Endothelial cell of umbilical vein (primary cell): ENCODE results near the gene USP12. TPM values are rescaled to one million over a fixed set of nuclear protein-coding genes. Genes with fewer than 3 reads are reported as not detected.

ENCODE experiments used
- BruUV-seq: library from RNA; stranded (reverse); fragments of 400-500 nt; replicated peaks from 2 replicates; lab custom pipeline; 2021; lab: Mats Ljungman, UMichigan
- CTCF ChIA-PET: fragments of 300-600, 350-600 bp; sonication (Branson Sonifier 250); formaldehyde crosslinking; loops from one replicate; lab custom pipeline; 2021; ENCODE audit warnings: antibody characterized with exemption, inconsistent platforms; lab: Charles Lee
- POLR2A ChIA-PET: fragments of 300-600, 350-600 bp; sonication (Branson Sonifier 250); formaldehyde crosslinking; loops from one replicate; lab custom pipeline; 2021; ENCODE audit warnings: antibody characterized with exemption, inconsistent platforms; lab: Charles Lee
- DNase-seq: peaks from one replicate; pipeline ENCODE4 v3.0.0-alpha.2; 2011; ENCODE audit warnings: low read depth, low spot score
- FAIRE-seq: peaks from 2 replicates; lab custom pipeline; 2011; peaks lifted over from hg19 to GRCh38; lab: Jason Lieb, UNC
- H2AFZ ChIP-seq: 2 replicates; pipeline ENCODE4 v1.6.0; 2012; ENCODE audit warnings: low read depth, low read length, control low read depth, inconsistent platforms
- H3K27ac ChIP-seq: 2 replicates; pipeline ENCODE4 v1.5.1; 2011; ENCODE audit warnings: low read depth, mild to moderate bottlenecking, control low read depth, low read length, moderate library complexity; ENCODE audit not compliant: insufficient read depth
- H3K27me3 ChIP-seq, 2 experiments: 2 replicates each; pipeline versions ENCODE4 v1.6.0 to v1.6.1; 2011; ENCODE audit warnings: low read length in 2 of 2, mixed read lengths in 1 of 2; ENCODE audit not compliant: control insufficient read depth in 2 of 2, insufficient read depth in 2 of 2
- H3K36me3 ChIP-seq, 2 experiments: 2 replicates in 1 of 2; 3 replicates in 1 of 2; pipeline ENCODE4 v1.5.1; 2011; ENCODE audit warnings: low read length in 2 of 2, mild to moderate bottlenecking in 1 of 2, moderate library complexity in 1 of 2; ENCODE audit not compliant: control insufficient read depth in 2 of 2, insufficient read depth in 2 of 2; ENCODE audit errors: extremely low read depth in 1 of 2
- H3K4me1 ChIP-seq: 3 replicates; pipeline ENCODE4 v1.5.1; 2011; ENCODE audit warnings: mild to moderate bottlenecking, low read length; ENCODE audit not compliant: control insufficient read depth, insufficient read depth; ENCODE audit errors: extremely low read depth
- H3K4me2 ChIP-seq: 2 replicates; pipeline ENCODE4 v1.6.1; 2011; ENCODE audit warnings: low read length, control low read depth, mixed read lengths; ENCODE audit not compliant: insufficient read depth
- H3K4me3 ChIP-seq, 3 experiments: fragments of 200-600 bp in 1 of 3; sonication (generic), shearing (Covaris generic) in 1 of 3; replicated peaks in 1 of 3; 2 replicates each; pipeline ENCODE4 v1.5.1; 2011 to 2016; ENCODE audit warnings: control low read depth in 3 of 3, low read length in 3 of 3, mild to moderate bottlenecking in 2 of 3, inconsistent platforms in 1 of 3, low read depth in 1 of 3, moderate library complexity in 1 of 3; ENCODE audit not compliant: insufficient read depth in 1 of 3
- H3K79me2 ChIP-seq: 2 replicates; pipeline ENCODE4 v1.6.0; 2012; ENCODE audit warnings: low read length, inconsistent platforms; ENCODE audit not compliant: control insufficient read depth, insufficient read depth
- H3K9ac ChIP-seq: replicated peaks from 2 replicates; pipeline ENCODE3; 2011; ENCODE audit warnings: low read length, control low read depth; ENCODE audit not compliant: insufficient read depth; ENCODE audit errors: extremely low read depth
- H3K9me1 ChIP-seq: replicated peaks from 3 replicates; pipeline ENCODE4 v1.6.0; 2011; ENCODE audit warnings: mild to moderate bottlenecking, low read length; ENCODE audit not compliant: control insufficient read depth, insufficient read depth; ENCODE audit errors: extremely low read depth
- H3K9me3 ChIP-seq: replicated peaks from 2 replicates; pipeline ENCODE4 v1.5.1; 2012; ENCODE audit warnings: low read length, inconsistent platforms; ENCODE audit not compliant: control insufficient read depth, insufficient read depth
- H4K20me1 ChIP-seq: replicated peaks from 2 replicates; pipeline ENCODE3; 2011; ENCODE audit warnings: mild to moderate bottlenecking, low read length; ENCODE audit not compliant: control insufficient read depth, insufficient read depth; ENCODE audit errors: extremely low read depth
- EZH2 ChIP-seq: IDR thresholded peaks from 2 replicates; pipeline ENCODE4 v1.6.1; 2012; ENCODE audit warnings: borderline replicate concordance, low read depth, mild to moderate bottlenecking, moderate library complexity, low read length, inconsistent platforms; ENCODE audit not compliant: severe bottlenecking
- FOS ChIP-seq: IDR thresholded peaks from 2 replicates; pipeline ENCODE4 v1.6.1; 2011; ENCODE audit warnings: mild to moderate bottlenecking, low read length, moderate library complexity, borderline replicate concordance; ENCODE audit not compliant: insufficient read depth
- GATA2 ChIP-seq: IDR thresholded peaks from 2 replicates; pipeline ENCODE4 v1.7.0; 2011; ENCODE audit warnings: low read depth, mild to moderate bottlenecking, moderate library complexity, mixed read lengths, low read length; ENCODE audit not compliant: insufficient read length, insufficient read depth
- JUN ChIP-seq: IDR thresholded peaks from 2 replicates; pipeline ENCODE4 v1.6.1; 2011; ENCODE audit warnings: borderline replicate concordance, low read depth; ENCODE audit not compliant: insufficient read length, insufficient read depth
- MYC ChIP-seq: IDR thresholded peaks from one replicate; pipeline ENCODE4 v1.6.1; 2011; ENCODE audit warnings: mild to moderate bottlenecking, low read depth, low read length
- POLR2A ChIP-seq: IDR thresholded peaks from 2 replicates; pipeline ENCODE4 v1.6.1; 2012; ENCODE audit warnings: low read depth, mild to moderate bottlenecking, control low read depth, low read length
- POLR2AphosphoS5 ChIP-seq: IDR thresholded peaks from 2 replicates; pipeline ENCODE4 v1.6.1; 2012; ENCODE audit warnings: low read depth, mild to moderate bottlenecking, control low read depth, low read length, moderate library complexity; ENCODE audit not compliant: insufficient read depth
- dilution Hi-C: fragments of 300-500 bp; cut with MboI; formaldehyde crosslinking; loops from one replicate; pipeline ENCODE4 v1.15.0; 2019; ENCODE audit warnings: low sequenced_read_pairs; ENCODE audit not compliant: extremely low pct_ligation_motif_present
- intact Hi-C: fragments of 100-400 bp; cut with micrococcal nuclease; formaldehyde crosslinking; loops from one replicate; pipeline ENCODE4 v1.10.0; 2022
- polyA plus RNA-seq, 4 experiments: library from polyadenylated mRNA; depleted of rRNA in 3 of 4; stranded (reverse) in 3 of 4; unstranded in 1 of 4; fragments of >200 nt; gene quantifications; 2 replicates each; pipeline versions ENCODE4 v1.2.1 to v1.2.3, GENCODE V29; 2011 to 2012; ENCODE audit warnings: missing spikeins in 1 of 4
- total RNA-seq: library from RNA; stranded (reverse); gene quantifications from 2 replicates; pipeline ENCODE4 v1.2.3, GENCODE V29; 2021
- TF ChIP-seq, protein P1 (sequence below): IDR thresholded peaks from 2 replicates; pipeline ENCODE4 v1.6.1; 2011; ENCODE audit not compliant: insufficient read depth, insufficient read length
- TF ChIP-seq, protein P2 (sequence below), 2 donors: IDR thresholded peaks; 1 replicate in 1 of 2; 2 replicates in 1 of 2; pipeline ENCODE4 v1.5.1; 2011; ENCODE audit warnings: low read length in 2 of 2, mild to moderate bottlenecking in 2 of 2, moderate library complexity in 2 of 2, control low read depth in 1 of 2, inconsistent platforms in 1 of 2, low read depth in 1 of 2; ENCODE audit not compliant: insufficient read depth in 1 of 2; ENCODE audit errors: extremely low read depth in 1 of 2

Gene USP12
- total and polyA plus RNA-seq, 2 donors (not counting 3 experiments of a cell fraction or from before 2014, with no cell fraction given), result 6.2 to 33.4 TPM

DNA sequence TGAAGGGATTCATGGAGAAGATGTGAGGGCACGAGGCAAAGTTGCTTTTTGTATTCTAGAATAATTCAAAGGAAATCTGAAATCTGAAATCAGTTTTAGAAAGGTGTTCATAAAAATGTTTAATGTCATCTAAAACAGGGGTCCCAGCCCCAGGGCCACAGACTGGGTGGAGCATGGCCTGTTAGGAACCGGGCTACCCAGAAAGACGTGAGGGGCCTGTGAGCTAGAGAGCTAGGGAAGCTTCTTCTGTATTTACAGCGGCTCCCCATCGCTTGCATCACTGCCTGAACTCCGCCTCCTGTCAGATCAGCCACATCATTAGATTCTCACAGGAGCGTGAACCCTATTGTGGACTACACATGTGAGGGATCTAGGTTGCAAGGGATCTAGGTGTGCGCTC is 151.2 kb downstream of the USP12 start:
- no peaks in the 10 kb centered on the region for H3K36me3 ChIP-seq
- H3K9me3 ChIP-seq, result no peaks in the 10 kb centered on the region
- no peak overlapping the region for H3K27ac ChIP-seq
- no peak overlapping the region for H3K4me3 ChIP-seq
- no peaks in the 10 kb centered on the region for H4K20me1 ChIP-seq
- POLR2A ChIA-PET, result no interaction called here
- dilution Hi-C loops, result no loop called here
- no peaks in the 10 kb centered on the region for H3K9me1 ChIP-seq
- CTCF ChIA-PET, result no interaction called here
- no TSS peak for BruUV-seq
- no peak overlapping the region for H2AFZ ChIP-seq
- FAIRE-seq (no peak), DNase-seq (no peak)
- H3K27me3 ChIP-seq, result peaks cover 0 to 11% of the 10 kb centered on the region in 2 experiments
- H3K79me2 ChIP-seq, result no peaks in the 10 kb centered on the region
- intact Hi-C loops, result no loop called here
- H3K4me1 ChIP-seq, result no peaks in the 10 kb centered on the region
- no peak overlapping the region for H3K4me2 ChIP-seq
- TF ChIP-seq EZH2 (no peak), MYC (no peak), FOS (no peak), POLR2AphosphoS5 (no peak), GATA2 (no peak), JUN (no peak), POLR2A (no peak)
- TF ChIP-seq, protein P1, sequence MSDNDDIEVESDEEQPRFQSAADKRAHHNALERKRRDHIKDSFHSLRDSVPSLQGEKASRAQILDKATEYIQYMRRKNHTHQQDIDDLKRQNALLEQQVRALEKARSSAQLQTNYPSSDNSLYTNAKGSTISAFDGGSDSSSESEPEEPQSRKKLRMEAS, result no peak
- TF ChIP-seq, protein P2, sequence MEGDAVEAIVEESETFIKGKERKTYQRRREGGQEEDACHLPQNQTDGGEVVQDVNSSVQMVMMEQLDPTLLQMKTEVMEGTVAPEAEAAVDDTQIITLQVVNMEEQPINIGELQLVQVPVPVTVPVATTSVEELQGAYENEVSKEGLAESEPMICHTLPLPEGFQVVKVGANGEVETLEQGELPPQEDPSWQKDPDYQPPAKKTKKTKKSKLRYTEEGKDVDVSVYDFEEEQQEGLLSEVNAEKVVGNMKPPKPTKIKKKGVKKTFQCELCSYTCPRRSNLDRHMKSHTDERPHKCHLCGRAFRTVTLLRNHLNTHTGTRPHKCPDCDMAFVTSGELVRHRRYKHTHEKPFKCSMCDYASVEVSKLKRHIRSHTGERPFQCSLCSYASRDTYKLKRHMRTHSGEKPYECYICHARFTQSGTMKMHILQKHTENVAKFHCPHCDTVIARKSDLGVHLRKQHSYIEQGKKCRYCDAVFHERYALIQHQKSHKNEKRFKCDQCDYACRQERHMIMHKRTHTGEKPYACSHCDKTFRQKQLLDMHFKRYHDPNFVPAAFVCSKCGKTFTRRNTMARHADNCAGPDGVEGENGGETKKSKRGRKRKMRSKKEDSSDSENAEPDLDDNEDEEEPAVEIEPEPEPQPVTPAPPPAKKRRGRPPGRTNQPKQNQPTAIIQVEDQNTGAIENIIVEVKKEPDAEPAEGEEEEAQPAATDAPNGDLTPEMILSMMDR (IDR thresholded peaks at IDR 0.05; ENCODE audit: extremely low read depth in 1 of 2, insufficient read depth in 1 of 2, low read depth in 1 of 2, low read length in 2 of 2), result no peak
- no peak overlapping the region for H3K9ac ChIP-seq
